Measurements from ENCODE around the gene SARS1.

The SARS1 gene

DNA sequence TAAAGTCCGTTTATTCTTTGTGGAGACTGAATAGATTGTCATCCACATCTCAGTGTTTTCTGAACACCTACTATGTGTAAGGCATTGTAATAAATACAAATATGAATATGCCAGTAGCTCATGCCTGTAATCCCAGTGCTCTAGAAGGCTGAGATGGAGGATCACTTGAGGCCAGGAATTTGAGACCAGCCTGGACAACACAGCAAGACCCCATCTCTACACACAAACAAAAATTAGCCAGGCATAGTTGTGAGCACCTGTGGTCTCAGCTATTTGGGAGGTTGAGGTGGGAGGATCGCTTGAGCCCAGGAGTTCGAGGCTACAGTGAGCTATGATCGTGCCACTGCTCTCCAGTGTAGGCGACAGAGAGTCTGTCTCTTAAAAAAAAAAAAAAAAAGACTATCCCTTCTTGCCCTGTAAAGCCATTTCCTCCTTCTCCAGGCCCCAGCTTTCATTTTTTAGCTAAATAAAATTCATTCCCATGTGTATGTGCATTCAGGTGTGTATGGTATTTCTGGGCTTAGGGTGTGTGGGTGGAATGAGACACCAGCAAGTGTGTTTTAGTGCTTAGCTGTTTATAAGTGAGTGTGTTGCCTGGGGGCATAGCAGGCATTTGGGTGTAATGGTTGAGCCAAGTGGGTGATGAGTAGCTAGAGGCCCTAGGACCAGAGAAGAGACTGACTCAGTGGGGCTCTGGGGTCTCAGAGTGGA is 43.4 kb downstream of the SARS1 start:
- H3K27me3 Mint-ChIP-seq: no peaks in the 10 kb centered on the region
- no peaks in the 10 kb centered on the region for H3K9me3 Mint-ChIP-seq
- H3K4me3 Mint-ChIP-seq: no peak overlapping the region
- no peak overlapping the region for H3K27ac Mint-ChIP-seq
- no peaks in the 10 kb centered on the region for H3K4me1 Mint-ChIP-seq (ENCODE audit: low read depth)
- H3K36me3 Mint-ChIP-seq (ENCODE audit: low read depth): no peaks in the 10 kb centered on the region

DNA sequence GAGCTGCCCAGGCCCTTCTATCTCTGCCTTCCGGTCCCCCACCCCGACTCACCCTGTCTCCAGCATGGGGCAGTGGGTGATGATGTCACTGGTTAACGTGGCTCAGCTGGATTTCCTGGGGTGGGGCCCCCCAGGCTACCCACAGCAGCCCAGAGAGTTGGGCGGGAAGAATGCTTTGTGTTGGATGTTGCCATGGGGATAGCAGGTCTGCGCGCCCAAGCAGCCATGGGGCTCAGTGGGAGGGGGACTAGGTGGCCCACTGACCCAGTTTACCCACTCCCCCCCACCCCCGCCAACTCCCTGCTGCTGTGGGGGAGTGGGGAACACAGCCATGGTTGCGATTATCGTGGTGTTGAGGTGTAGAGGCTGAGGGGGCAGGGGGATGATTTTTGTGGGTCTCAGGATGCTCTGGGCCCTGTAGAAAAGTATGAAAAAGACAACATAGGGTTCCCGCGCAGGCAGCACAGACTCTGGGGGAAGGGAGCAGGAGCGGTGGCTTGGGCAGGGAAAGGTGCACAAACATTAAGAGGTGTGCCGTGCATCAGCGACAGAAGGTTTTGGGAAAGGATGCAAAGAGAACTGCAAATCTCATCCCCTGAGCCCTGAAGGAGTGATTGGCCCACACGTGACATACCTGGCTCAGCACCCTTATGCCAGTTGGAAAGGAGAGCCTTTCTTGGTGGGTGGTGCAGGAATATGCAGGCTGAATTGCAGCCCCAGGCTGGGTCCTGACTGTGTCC is 44.1 kb downstream of the SARS1 start:
- no peak overlapping the region for H3K27ac Mint-ChIP-seq
- H3K4me3 Mint-ChIP-seq: no peak overlapping the region
- H3K27me3 Mint-ChIP-seq: no peaks in the 10 kb centered on the region
- H3K9me3 Mint-ChIP-seq: no peaks in the 10 kb centered on the region
- no peaks in the 10 kb centered on the region for H3K36me3 Mint-ChIP-seq (ENCODE audit: low read depth)
- no peaks in the 10 kb centered on the region for H3K4me1 Mint-ChIP-seq (ENCODE audit: low read depth)

GRCh38 chr1:109258481-109259466 is 45.1 kb downstream of the SARS1 start:
- Mint-ChIP-seq H3K27me3 (no peaks in the 10 kb centered on the region), H3K27ac (no peak overlapping the region), H3K36me3 (ENCODE audit: low read depth) (no peaks in the 10 kb centered on the region), H3K4me1 (ENCODE audit: low read depth) (no peaks in the 10 kb centered on the region), H3K9me3 (no peaks in the 10 kb centered on the region), H3K4me3 (no peak overlapping the region)

- Mint-ChIP-seq H3K4me1 (ENCODE audit: low read depth) (no peaks in the 10 kb centered on the region), H3K27ac (no peak overlapping the region), H3K36me3 (ENCODE audit: low read depth) (no peaks in the 10 kb centered on the region), H3K27me3 (no peaks in the 10 kb centered on the region), H3K9me3 (no peaks in the 10 kb centered on the region), H3K4me3 (no peak overlapping the region)
Observed at GRCh38 chr1:109259674-109260557, 46.2 kb downstream of the SARS1 start.

DNA sequence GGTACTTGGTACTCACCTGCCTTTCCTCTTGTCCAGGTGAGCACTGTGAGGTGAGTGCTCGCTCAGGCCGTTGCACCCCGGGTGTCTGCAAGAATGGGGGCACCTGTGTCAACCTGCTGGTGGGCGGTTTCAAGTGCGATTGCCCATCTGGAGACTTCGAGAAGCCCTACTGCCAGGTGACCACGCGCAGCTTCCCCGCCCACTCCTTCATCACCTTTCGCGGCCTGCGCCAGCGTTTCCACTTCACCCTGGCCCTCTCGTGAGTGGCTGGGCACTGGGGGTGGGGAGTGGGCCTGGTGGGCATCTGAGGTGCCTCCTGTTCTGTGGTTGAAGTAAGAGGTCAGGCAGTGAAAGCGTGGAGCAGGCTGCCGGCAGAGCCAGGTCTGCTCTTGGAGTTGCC is 47.3 kb downstream of the SARS1 start:
- no peaks in the 10 kb centered on the region for H3K27me3 Mint-ChIP-seq
- no peaks in the 10 kb centered on the region for H3K9me3 Mint-ChIP-seq
- no peaks in the 10 kb centered on the region for H3K36me3 Mint-ChIP-seq (ENCODE audit: low read depth)
- H3K4me1 Mint-ChIP-seq (ENCODE audit: low read depth): no peaks in the 10 kb centered on the region
- H3K27ac Mint-ChIP-seq: no peak overlapping the region
- no peak overlapping the region for H3K4me3 Mint-ChIP-seq

- Mint-ChIP-seq H3K4me3 (no peak overlapping the region), H3K9me3 (no peaks in the 10 kb centered on the region), H3K36me3 (ENCODE audit: low read depth) (no peaks in the 10 kb centered on the region), H3K4me1 (ENCODE audit: low read depth) (no peaks in the 10 kb centered on the region), H3K27me3 (no peaks in the 10 kb centered on the region), H3K27ac (no peak overlapping the region)
Observed at GRCh38 chr1:109261578-109261977, 47.9 kb downstream of the SARS1 start.

- H3K9me3 Mint-ChIP-seq: no peaks in the 10 kb centered on the region
- no peaks in the 10 kb centered on the region for H3K4me1 Mint-ChIP-seq (ENCODE audit: low read depth)
- H3K27me3 Mint-ChIP-seq: no peaks in the 10 kb centered on the region
- no peak overlapping the region for H3K4me3 Mint-ChIP-seq
- H3K27ac Mint-ChIP-seq: no peak overlapping the region
- no peaks in the 10 kb centered on the region for H3K36me3 Mint-ChIP-seq (ENCODE audit: low read depth)
Observed at GRCh38 chr1:109262231-109263055, 48.7 kb downstream of the SARS1 start.

DNA sequence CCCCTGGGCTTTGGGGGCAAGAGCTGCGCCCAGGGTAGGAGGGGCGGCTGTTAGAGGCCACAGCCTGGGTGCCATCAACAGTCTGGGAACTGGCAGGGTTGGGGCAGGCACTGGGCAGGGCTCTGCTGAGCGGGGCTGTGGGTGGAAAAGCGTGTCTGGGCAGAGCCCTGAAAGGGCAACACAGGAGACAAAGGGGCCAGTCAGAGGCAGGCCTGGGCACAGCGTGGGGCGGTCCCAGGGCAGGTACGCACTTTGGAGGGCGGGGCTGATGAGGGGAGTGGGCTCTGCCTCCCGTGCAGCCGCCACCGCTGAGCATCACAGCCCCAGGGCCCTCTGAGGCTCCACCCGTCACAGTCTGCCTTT is 49.5 kb downstream of the SARS1 start:
- Mint-ChIP-seq H3K9me3 (no peaks in the 10 kb centered on the region), H3K36me3 (ENCODE audit: low read depth) (no peaks in the 10 kb centered on the region), H3K4me3 (no peak overlapping the region), H3K27me3 (no peaks in the 10 kb centered on the region), H3K27ac (peak overlapping the region; percentile 78), H3K4me1 (ENCODE audit: low read depth) (no peaks in the 10 kb centered on the region)

- Mint-ChIP-seq H3K4me3 (no peak overlapping the region), H3K36me3 (ENCODE audit: low read depth) (no peaks in the 10 kb centered on the region), H3K27me3 (no peaks in the 10 kb centered on the region), H3K4me1 (ENCODE audit: low read depth) (no peaks in the 10 kb centered on the region), H3K9me3 (no peaks in the 10 kb centered on the region), H3K27ac (peak overlapping the region; percentile 78)
Observed at GRCh38 chr1:109263597-109264378, 50.1 kb downstream of the SARS1 start.

- Mint-ChIP-seq H3K4me1 (ENCODE audit: low read depth) (no peaks in the 10 kb centered on the region), H3K36me3 (ENCODE audit: low read depth) (no peaks in the 10 kb centered on the region), H3K27ac (no peak overlapping the region), H3K9me3 (no peaks in the 10 kb centered on the region), H3K4me3 (no peak overlapping the region), H3K27me3 (no peaks in the 10 kb centered on the region)
Observed at GRCh38 chr1:109264379-109264755, 50.6 kb downstream of the SARS1 start.

DNA sequence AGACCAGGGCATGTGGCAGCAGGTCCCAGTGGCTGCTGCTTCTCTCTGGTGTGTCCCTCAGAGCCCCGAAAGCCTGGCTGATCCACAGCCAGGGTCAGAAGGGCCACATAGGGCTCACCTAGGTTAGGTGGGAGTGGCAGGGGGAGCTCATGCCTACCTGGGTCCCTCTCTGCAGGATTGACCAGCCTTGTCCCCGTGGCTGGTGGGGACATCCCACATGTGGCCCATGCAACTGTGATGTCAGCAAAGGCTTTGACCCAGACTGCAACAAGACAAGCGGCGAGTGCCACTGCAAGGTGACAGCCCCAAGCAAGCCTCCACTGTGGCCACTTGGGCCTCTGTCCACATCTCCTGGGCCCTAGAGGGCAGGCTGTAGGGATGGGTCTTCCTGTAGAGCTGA is 51.3 kb downstream of the SARS1 start:
- H3K36me3 Mint-ChIP-seq (ENCODE audit: low read depth): no peaks in the 10 kb centered on the region
- no peak overlapping the region for H3K27ac Mint-ChIP-seq
- H3K27me3 Mint-ChIP-seq: no peaks in the 10 kb centered on the region
- no peaks in the 10 kb centered on the region for H3K9me3 Mint-ChIP-seq
- H3K4me1 Mint-ChIP-seq (ENCODE audit: low read depth): no peaks in the 10 kb centered on the region
- no peak overlapping the region for H3K4me3 Mint-ChIP-seq

GRCh38 chr1:109265741-109266330 is 52.1 kb downstream of the SARS1 start:
- no peaks in the 10 kb centered on the region for H3K27me3 Mint-ChIP-seq
- no peak overlapping the region for H3K27ac Mint-ChIP-seq
- no peaks in the 10 kb centered on the region for H3K4me1 Mint-ChIP-seq (ENCODE audit: low read depth)
- H3K4me3 Mint-ChIP-seq: no peak overlapping the region
- H3K9me3 Mint-ChIP-seq: no peaks in the 10 kb centered on the region
- no peaks in the 10 kb centered on the region for H3K36me3 Mint-ChIP-seq (ENCODE audit: low read depth)

DNA sequence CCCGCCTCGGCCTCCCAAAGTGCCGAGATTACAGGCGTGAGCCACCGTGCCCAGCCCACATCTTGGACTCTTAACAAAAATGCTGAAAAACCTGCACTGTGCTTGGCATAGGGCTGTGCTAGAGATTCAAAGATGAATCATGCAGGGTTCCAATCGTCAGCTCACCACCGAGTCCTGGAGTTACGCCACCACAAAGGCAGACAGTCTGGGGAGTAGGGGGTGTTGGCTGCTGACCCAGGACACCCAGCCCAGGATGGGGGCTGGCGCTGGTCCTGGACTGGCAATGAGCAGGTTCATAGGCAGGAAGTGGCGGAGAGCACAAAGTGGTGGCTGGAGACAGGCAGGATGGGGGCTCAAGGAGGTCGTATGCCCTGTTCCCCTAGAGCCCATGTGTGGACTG is 53.2 kb downstream of the SARS1 start:
- H3K27me3 Mint-ChIP-seq: no peaks in the 10 kb centered on the region
- no peaks in the 10 kb centered on the region for H3K36me3 Mint-ChIP-seq (ENCODE audit: low read depth)
- no peaks in the 10 kb centered on the region for H3K9me3 Mint-ChIP-seq
- H3K4me3 Mint-ChIP-seq: no peak overlapping the region
- no peaks in the 10 kb centered on the region for H3K4me1 Mint-ChIP-seq (ENCODE audit: low read depth)
- no peak overlapping the region for H3K27ac Mint-ChIP-seq

Data from stimulated activated naive CD8-positive, alpha-beta T cell treated with anti-CD3 and anti-CD28 coated beads, Interleukin-15, Interleukin-2, amounts not matched to agents 100 ng/mL and 50 ng/mL, for 24 hours (primary cell).